HG02840 (cell line): ENCODE results near the gene AKR1C4.
"Not testable (repeated sequence)": the region's sequence is repeated elsewhere in the genome, so short reads cannot be mapped to it uniquely, and the experiment has no call there.

Experiments
- ATAC-seq: cut with Tn5 transposase; IDR thresholded peaks from one replicate; pipeline ENCODE4 v1.9.1; 2021; ENCODE audit warnings: mild to moderate bottlenecking, moderate library complexity, moderate number of reproducible peaks; ENCODE audit not compliant: unreplicated experiment, low FRiP score

AKR1C4 gene

GRCh38 chr10:5199398-5199797 is 2.8 kb downstream of the AKR1C4 start:
- no peak for ATAC-seq

- ATAC-seq = no peak
These were observed 10.2 kb downstream of the AKR1C4 start for GRCh38 chr10:5206799-5207198.

GRCh38 chr10:5209776-5210175 is 13.1 kb downstream of the AKR1C4 start:
- not testable (repeated sequence) for ATAC-seq

- not testable (repeated sequence) for ATAC-seq
These were observed 13.6 kb downstream of the AKR1C4 start for GRCh38 chr10:5210261-5210660.

- no peak for ATAC-seq
These were observed 15.3 kb downstream of the AKR1C4 start for GRCh38 chr10:5211696-5212536.

GRCh38 chr10:5216801-5217200 is 20.2 kb downstream of the AKR1C4 start:
- ATAC-seq = no peak

- ATAC-seq = no peak
These were observed 22.6 kb downstream of the AKR1C4 start for GRCh38 chr10:5219262-5219661.

GRCh38 chr10:5222942-5223341 is 26.3 kb downstream of the AKR1C4 start:
- ATAC-seq = not testable (repeated sequence)

GRCh38 chr10:5229019-5229418 is 32.4 kb downstream of the AKR1C4 start:
- no peak for ATAC-seq

- ATAC-seq = no peak
These were observed 36.7 kb downstream of the AKR1C4 start for GRCh38 chr10:5233324-5233723.

- no peak for ATAC-seq
These were observed 37.6 kb downstream of the AKR1C4 start for GRCh38 chr10:5234106-5234860.

- ATAC-seq = not testable (repeated sequence)
These were observed 40.9 kb downstream of the AKR1C4 start for GRCh38 chr10:5237541-5237940.

- no peak for ATAC-seq
These were observed 45.9 kb downstream of the AKR1C4 start for GRCh38 chr10:5242585-5242984.

GRCh38 chr10:5243521-5243987 is 46.9 kb downstream of the AKR1C4 start:
- ATAC-seq = no peak

GRCh38 chr10:5252177-5253037 is 55.8 kb downstream of the AKR1C4 start:
- ATAC-seq = no peak

- no peak for ATAC-seq
These were observed 57.9 kb downstream of the AKR1C4 start for GRCh38 chr10:5254488-5254887.

GRCh38 chr10:5257768-5258167 is 61.1 kb downstream of the AKR1C4 start:
- ATAC-seq = not testable (repeated sequence)

GRCh38 chr10:5259132-5259951 is 62.7 kb downstream of the AKR1C4 start:
- no peak for ATAC-seq

GRCh38 chr10:5259952-5260578 is 63.4 kb downstream of the AKR1C4 start:
- no peak for ATAC-seq
